ENCODE results near the gene QRICH2.

- TF ChIP-seq FOXM1 (IDR thresholded peaks at IDR 0.05; ENCODE audit: borderline replicate concordance) (no peak), FOXK2 (IDR thresholded peaks at IDR 0.05) (no peak), SP1 (IDR thresholded peaks at IDR 0.05) (no peak), CTBP1 (IDR thresholded peaks at IDR 0.05; ENCODE audit: borderline replicate concordance) (no peak), ELF4 (IDR thresholded peaks at IDR 0.05) (no peak), BHLHE40 (IDR thresholded peaks at IDR 0.05; ENCODE audit: borderline replicate concordance) (no peak), TARDBP (IDR thresholded peaks at IDR 0.05) (no peak)
Measured at GRCh38 chr17:76307966-76308338, at the start of gene QRICH2.
